Fibroblast of lung (primary cell): ENCODE data around the gene CHST8. TPM values are rescaled to one million over a fixed set of nuclear protein-coding genes. Genes with fewer than 3 reads are reported as not detected.

Experiments used
- DNase-seq, 2 donors: peaks; one replicate each; pipeline versions ENCODE4 v3.0.0 to v3.0.0-alpha.2; 2010; ENCODE audit warnings: low read depth in 2 of 2
- H2AFZ ChIP-seq: 2 replicates; pipeline ENCODE4 v1.5.1; 2012; ENCODE audit warnings: low read length, control low read depth, inconsistent platforms
- H3K27ac ChIP-seq: 2 replicates; pipeline ENCODE4 v1.5.1; 2011; ENCODE audit warnings: low read length, control low read depth; ENCODE audit not compliant: insufficient read depth
- H3K27me3 ChIP-seq: 2 replicates; pipeline ENCODE4 v1.5.1; 2011; ENCODE audit warnings: mild to moderate bottlenecking, low read length; ENCODE audit not compliant: control insufficient read depth, insufficient read depth
- H3K36me3 ChIP-seq: 2 replicates; pipeline ENCODE4 v1.5.1; 2011; ENCODE audit warnings: low read length; ENCODE audit not compliant: control insufficient read depth, insufficient read depth
- H3K4me1 ChIP-seq: 2 replicates; pipeline ENCODE4 v1.5.1; 2011; ENCODE audit warnings: low read length; ENCODE audit not compliant: control insufficient read depth, insufficient read depth; ENCODE audit errors: extremely low read depth
- H3K4me2 ChIP-seq: 2 replicates; pipeline ENCODE4 v1.5.1; 2011; ENCODE audit warnings: low read length, control low read depth; ENCODE audit not compliant: insufficient read depth; ENCODE audit errors: extremely low read depth
- H3K4me3 ChIP-seq, 4 experiments: fragments of 200-600 bp in 1 of 4; sonication (generic) in 1 of 4; replicated peaks in 1 of 4; 2 replicates each; pipeline ENCODE4 v1.5.1; 2011 to 2016; ENCODE audit warnings: low read length in 4 of 4, low read depth in 3 of 4, mild to moderate bottlenecking in 3 of 4, control low read depth in 2 of 4, inconsistent platforms in 1 of 4, mixed read lengths in 1 of 4; ENCODE audit not compliant: insufficient read depth in 1 of 4; ENCODE audit errors: control extremely low read depth in 1 of 4
- H3K79me2 ChIP-seq: 2 replicates; pipeline ENCODE4 v1.5.1; 2012; ENCODE audit warnings: mild to moderate bottlenecking, low read length, inconsistent platforms; ENCODE audit not compliant: control insufficient read depth, insufficient read depth
- H3K9ac ChIP-seq: 2 replicates; pipeline ENCODE4 v1.5.1; 2011; ENCODE audit warnings: mild to moderate bottlenecking, low read length, control low read depth; ENCODE audit not compliant: insufficient read depth
- H3K9me3 ChIP-seq: 2 replicates; pipeline ENCODE4 v1.5.1; 2012; ENCODE audit warnings: low read depth, low read length; ENCODE audit not compliant: control insufficient read depth, insufficient read depth
- H4K20me1 ChIP-seq: 2 replicates; pipeline ENCODE4 v1.5.1; 2011; ENCODE audit warnings: low read length; ENCODE audit not compliant: control insufficient read depth, insufficient read depth; ENCODE audit errors: extremely low read depth
- EZH2 ChIP-seq: IDR thresholded peaks from 2 replicates; pipeline ENCODE4 v1.5.1; 2012; ENCODE audit warnings: low read length, control low read depth, mild to moderate bottlenecking; ENCODE audit errors: missing control alignments
- polyA plus RNA-seq, 2 donors: library from polyadenylated mRNA; depleted of rRNA in 1 of 2; stranded (reverse) in 1 of 2; unstranded in 1 of 2; fragments of >200 nt; gene quantifications; 2 replicates each; pipeline ENCODE4 v1.2.1, GENCODE V29; 2011 to 2012; ENCODE audit warnings: missing spikeins in 1 of 2
- total RNA-seq: library from RNA; depleted of rRNA; stranded (reverse); fragments of >200 nt; gene quantifications from 2 replicates; pipeline ENCODE4 v1.2.1, GENCODE V29; 2014
- TF ChIP-seq, protein P1 (sequence below), 2 donors: IDR thresholded peaks in 1 of 2; conservative IDR thresholded peaks in 1 of 2; 1 replicate in 1 of 2; 2 replicates in 1 of 2; pipeline ENCODE4 v1.5.1; 2011 to 2012; ENCODE audit warnings: low read length in 2 of 2, control low read depth in 1 of 2, inconsistent platforms in 1 of 2, low read depth in 1 of 2, mild to moderate bottlenecking in 1 of 2

Gene CHST8
- total and polyA plus RNA-seq, 2 donors (not counting 1 experiment from before 2014, with no cell fraction given) = not detected

DNA sequence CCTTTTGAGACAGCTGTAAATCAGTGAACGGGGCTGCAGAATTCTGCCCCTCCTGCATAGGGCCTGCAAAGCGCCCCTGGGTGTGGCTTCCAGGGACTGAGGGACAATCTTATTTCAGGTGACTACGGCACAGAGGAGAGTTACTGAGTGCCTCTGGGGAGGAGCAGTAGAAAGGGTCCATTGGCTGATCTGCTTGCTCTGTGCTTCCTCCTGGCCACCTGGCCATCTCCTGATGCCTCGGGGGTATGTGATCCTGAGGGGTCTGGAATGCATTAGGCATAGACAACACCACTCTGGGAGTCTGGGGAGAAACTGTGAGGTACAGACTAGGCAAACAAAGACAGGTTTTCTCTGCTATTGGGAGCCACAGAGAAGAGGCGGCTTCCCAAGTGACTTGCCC, 177.7 kb downstream of the CHST8 start:
- H3K27me3 ChIP-seq = no peaks in the 10 kb centered on the region
- no peaks in the 10 kb centered on the region for H3K36me3 ChIP-seq
- H3K4me2 ChIP-seq = no peak overlapping the region
- DNase-seq = no peak
- H3K4me3 ChIP-seq = no peak overlapping the region
- no peaks in the 10 kb centered on the region for H4K20me1 ChIP-seq
- no peak overlapping the region for H3K27ac ChIP-seq
- H3K9me3 ChIP-seq = no peaks in the 10 kb centered on the region
- no peak for TF ChIP-seq EZH2
- TF ChIP-seq, protein P1, sequence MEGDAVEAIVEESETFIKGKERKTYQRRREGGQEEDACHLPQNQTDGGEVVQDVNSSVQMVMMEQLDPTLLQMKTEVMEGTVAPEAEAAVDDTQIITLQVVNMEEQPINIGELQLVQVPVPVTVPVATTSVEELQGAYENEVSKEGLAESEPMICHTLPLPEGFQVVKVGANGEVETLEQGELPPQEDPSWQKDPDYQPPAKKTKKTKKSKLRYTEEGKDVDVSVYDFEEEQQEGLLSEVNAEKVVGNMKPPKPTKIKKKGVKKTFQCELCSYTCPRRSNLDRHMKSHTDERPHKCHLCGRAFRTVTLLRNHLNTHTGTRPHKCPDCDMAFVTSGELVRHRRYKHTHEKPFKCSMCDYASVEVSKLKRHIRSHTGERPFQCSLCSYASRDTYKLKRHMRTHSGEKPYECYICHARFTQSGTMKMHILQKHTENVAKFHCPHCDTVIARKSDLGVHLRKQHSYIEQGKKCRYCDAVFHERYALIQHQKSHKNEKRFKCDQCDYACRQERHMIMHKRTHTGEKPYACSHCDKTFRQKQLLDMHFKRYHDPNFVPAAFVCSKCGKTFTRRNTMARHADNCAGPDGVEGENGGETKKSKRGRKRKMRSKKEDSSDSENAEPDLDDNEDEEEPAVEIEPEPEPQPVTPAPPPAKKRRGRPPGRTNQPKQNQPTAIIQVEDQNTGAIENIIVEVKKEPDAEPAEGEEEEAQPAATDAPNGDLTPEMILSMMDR (conservative IDR thresholded peaks at IDR 0.05 in 1 of 2, IDR thresholded peaks at IDR 0.05 in 1 of 2; ENCODE audit: low read depth in 1 of 2, low read length in 2 of 2) = no peak
- H2AFZ ChIP-seq = no peak overlapping the region
- no peak overlapping the region for H3K9ac ChIP-seq
- no peaks in the 10 kb centered on the region for H3K79me2 ChIP-seq
- peaks cover 2% of the 10 kb centered on the region for H3K4me1 ChIP-seq

DNA sequence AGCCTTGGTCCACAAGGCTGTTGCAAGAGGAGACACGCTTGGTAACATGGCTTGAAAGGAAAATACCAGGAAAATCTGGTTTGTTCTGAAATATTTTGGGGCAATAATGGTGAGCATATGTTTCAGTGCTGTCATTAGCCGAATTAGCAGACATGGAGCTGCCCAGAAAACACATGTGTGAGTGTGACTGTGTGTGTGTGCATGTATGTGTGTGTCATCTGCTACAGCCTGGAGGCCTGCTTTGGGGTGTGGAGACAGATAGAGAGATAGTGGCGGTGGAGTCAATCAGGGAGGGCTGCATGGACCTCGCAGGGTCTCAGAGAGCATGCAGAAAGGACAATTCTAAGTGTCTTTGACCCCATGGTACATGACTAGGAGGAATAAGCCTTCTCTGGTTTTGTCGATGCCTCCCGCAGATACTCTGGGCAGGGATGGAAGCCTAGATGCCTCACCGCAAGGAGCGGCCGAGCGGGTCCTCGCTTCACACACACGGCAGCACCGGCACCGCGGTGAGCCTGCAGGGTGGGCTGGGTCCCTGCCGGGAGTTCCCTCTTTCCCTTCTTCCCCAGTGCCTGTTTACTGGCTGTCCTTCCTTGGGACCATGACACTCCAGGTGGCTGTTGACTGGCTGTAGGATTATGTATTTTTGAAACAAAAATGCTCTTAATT, 178.4 kb downstream of the CHST8 start:
- DNase-seq = no peak
- Histone ChIP-seq H3K79me2 (no peaks in the 10 kb centered on the region), H3K4me3 (no peak overlapping the region), H4K20me1 (no peaks in the 10 kb centered on the region), H3K4me1 (no peaks in the 10 kb centered on the region), H3K9me3 (no peaks in the 10 kb centered on the region), H3K9ac (no peak overlapping the region), H3K36me3 (no peaks in the 10 kb centered on the region), H3K4me2 (no peak overlapping the region), H2AFZ (no peak overlapping the region), H3K27ac (no peak overlapping the region), H3K27me3 (no peaks in the 10 kb centered on the region)
- TF ChIP-seq EZH2 = no peak
- TF ChIP-seq, protein P1 (conservative IDR thresholded peaks at IDR 0.05 in 1 of 2, IDR thresholded peaks at IDR 0.05 in 1 of 2; ENCODE audit: low read depth in 1 of 2, low read length in 2 of 2) = no peak

DNA sequence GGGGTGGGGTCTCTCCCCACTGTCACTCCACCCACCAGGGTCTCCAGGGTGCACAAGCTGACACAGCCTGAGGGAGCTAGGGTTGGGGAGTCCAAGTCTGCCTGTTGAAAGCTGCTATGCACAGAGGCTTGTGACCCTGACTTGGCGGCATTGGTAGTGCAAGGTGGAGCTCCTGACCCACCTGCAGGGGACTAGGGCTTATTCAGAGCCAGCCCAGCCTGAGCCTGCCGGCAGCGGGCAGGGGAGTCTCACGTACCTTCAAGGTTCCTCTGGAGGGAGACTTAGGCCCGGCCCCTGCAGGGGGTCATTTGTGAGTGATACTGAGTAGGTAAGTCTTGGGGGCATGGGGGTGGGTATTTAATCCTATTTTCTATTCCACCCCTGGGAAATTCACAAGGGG, 179.7 kb downstream of the CHST8 start:
- no peak overlapping the region for H3K4me3 ChIP-seq
- H3K9ac ChIP-seq = no peak overlapping the region
- no peak for DNase-seq
- no peaks in the 10 kb centered on the region for H3K36me3 ChIP-seq
- H3K9me3 ChIP-seq = no peaks in the 10 kb centered on the region
- no peaks in the 10 kb centered on the region for H3K79me2 ChIP-seq
- H3K27me3 ChIP-seq = no peaks in the 10 kb centered on the region
- no peak overlapping the region for H2AFZ ChIP-seq
- no peak overlapping the region for H3K27ac ChIP-seq
- no peaks in the 10 kb centered on the region for H4K20me1 ChIP-seq
- H3K4me2 ChIP-seq = no peak overlapping the region
- TF ChIP-seq, protein P1 (conservative IDR thresholded peaks at IDR 0.05 in 1 of 2, IDR thresholded peaks at IDR 0.05 in 1 of 2; ENCODE audit: low read depth in 1 of 2, low read length in 2 of 2) = no peak
- TF ChIP-seq EZH2 = no peak
- no peaks in the 10 kb centered on the region for H3K4me1 ChIP-seq
